SU-DHL-6 (cell line): ENCODE results near the gene IGFLR1.

Source experiments
- CTCF ChIP-seq: fragments of 200-600 bp; sonication (generic); IDR thresholded peaks from one replicate; pipeline ENCODE4 v1.5.1; 2017; ENCODE audit warnings: antibody characterized with exemption, mild to moderate bottlenecking, low read length, moderate library complexity; ENCODE audit not compliant: insufficient read depth, poor library complexity, severe bottlenecking
- EZH2phosphoT487 ChIP-seq: fragments of 200-600 bp; sonication (generic), shearing (Covaris generic); conservative IDR thresholded peaks from 2 replicates; pipeline ENCODE4 v1.6.1; 2018; ENCODE audit warnings: mild to moderate bottlenecking, antibody characterized with exemption, low read length, moderate library complexity, mixed read lengths

GRCh38 chr19:35788205-35788960, 46.1 kb upstream of the IGFLR1 start:
- TF ChIP-seq CTCF (no peak), EZH2phosphoT487 (no peak)
